ENCODE measurements around the gene C12orf43.

GRCh38 chr12:121065345-121065744 lies 49.1 kb upstream of the C12orf43 start:
- TF ChIP-seq POLR2A (IDR thresholded peaks at IDR 0.05) (no peak), CTCF (IDR thresholded peaks at IDR 0.05) (no peak)

All from breast epithelium (tissue), 3 donors.